ENCODE data around the gene ENOX1. TPM values are rescaled to one million over a fixed set of nuclear protein-coding genes. Genes with fewer than 3 reads are reported as not detected.

Gene ENOX1
- polyA plus RNA-seq, 2 of the 4 experiments (the other 2 are of a cell fraction): 0.28 to 0.41 TPM

DNA sequence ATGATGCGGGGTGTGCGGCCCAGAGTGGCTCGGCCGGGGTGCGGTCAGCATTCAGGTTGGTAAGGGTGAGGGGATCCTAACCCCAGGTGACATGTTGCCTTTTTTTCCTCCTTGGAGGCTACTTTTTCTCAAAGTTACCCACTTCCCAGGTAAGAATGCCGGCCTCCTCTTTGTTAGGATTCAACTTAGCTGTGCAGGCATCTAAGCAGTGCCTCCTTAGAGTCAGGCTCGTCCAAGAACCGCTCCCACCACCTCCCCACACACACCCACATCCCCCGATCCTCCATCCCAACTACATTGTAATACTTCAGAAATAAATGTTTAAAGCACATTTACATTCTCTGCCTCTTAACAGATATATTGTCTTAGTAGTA lies 733 bp upstream of the ENOX1 start:
- POLR2A ChIA-PET: no interaction called here
- H3K4me1 ChIP-seq: peaks cover 9% of the 10 kb centered on the region
- TF ChIP-seq NPAS2 (CRISPR knock-in tag; IDR thresholded peaks at IDR 0.05; ENCODE audit: borderline replicate concordance) (no peak), RFX5 (IDR thresholded peaks at IDR 0.05) (no peak), HOXA7 (CRISPR knock-in tag; IDR thresholded peaks at IDR 0.05) (no peak), HOXB5 (CRISPR knock-in tag; IDR thresholded peaks at IDR 0.05) (no peak), FOSB (CRISPR knock-in tag; IDR thresholded peaks at IDR 0.05) (no peak), TP53 (CRISPR knock-in tag; IDR thresholded peaks at IDR 0.05) (no peak)
- TF ChIP-seq, protein P1, sequence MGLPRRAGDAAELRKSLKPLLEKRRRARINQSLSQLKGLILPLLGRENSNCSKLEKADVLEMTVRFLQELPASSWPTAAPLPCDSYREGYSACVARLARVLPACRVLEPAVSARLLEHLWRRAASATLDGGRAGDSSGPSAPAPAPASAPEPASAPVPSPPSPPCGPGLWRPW (IDR thresholded peaks at IDR 0.05): no peak
- TF ChIP-seq, protein P2, sequence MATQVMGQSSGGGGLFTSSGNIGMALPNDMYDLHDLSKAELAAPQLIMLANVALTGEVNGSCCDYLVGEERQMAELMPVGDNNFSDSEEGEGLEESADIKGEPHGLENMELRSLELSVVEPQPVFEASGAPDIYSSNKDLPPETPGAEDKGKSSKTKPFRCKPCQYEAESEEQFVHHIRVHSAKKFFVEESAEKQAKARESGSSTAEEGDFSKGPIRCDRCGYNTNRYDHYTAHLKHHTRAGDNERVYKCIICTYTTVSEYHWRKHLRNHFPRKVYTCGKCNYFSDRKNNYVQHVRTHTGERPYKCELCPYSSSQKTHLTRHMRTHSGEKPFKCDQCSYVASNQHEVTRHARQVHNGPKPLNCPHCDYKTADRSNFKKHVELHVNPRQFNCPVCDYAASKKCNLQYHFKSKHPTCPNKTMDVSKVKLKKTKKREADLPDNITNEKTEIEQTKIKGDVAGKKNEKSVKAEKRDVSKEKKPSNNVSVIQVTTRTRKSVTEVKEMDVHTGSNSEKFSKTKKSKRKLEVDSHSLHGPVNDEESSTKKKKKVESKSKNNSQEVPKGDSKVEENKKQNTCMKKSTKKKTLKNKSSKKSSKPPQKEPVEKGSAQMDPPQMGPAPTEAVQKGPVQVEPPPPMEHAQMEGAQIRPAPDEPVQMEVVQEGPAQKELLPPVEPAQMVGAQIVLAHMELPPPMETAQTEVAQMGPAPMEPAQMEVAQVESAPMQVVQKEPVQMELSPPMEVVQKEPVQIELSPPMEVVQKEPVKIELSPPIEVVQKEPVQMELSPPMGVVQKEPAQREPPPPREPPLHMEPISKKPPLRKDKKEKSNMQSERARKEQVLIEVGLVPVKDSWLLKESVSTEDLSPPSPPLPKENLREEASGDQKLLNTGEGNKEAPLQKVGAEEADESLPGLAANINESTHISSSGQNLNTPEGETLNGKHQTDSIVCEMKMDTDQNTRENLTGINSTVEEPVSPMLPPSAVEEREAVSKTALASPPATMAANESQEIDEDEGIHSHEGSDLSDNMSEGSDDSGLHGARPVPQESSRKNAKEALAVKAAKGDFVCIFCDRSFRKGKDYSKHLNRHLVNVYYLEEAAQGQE (IDR thresholded peaks at IDR 0.05): no peak
- peak overlapping the region; percentile 60 for H3K4me3 ChIP-seq
- 41% methylated on average over 7 of the region's 9 CpGs for WGBS (ENCODE audit: missing lambda C conversion rate)
- FAIRE-seq (no peak), ATAC-seq (no peak), DNase-seq (ENCODE audit: low read depth in 1 of 2, low spot score in 1 of 2) (no peak)
- H3K27ac ChIP-seq: peak overlapping the region; percentile 63 to 89; a peak in 5 of 6 replicates
- H3K4me2 ChIP-seq: peak overlapping the region; percentile 99
- no peaks in the 10 kb centered on the region for H3K9me3 ChIP-seq
- CTCF ChIA-PET: interaction anchor here (0.6 to 4.3 kb wide), 9 partner anchors 16 to 708 kb away, joined by 3 to 21 read pairs (median 4); no protein-coding TSS in a partner anchor

DNA sequence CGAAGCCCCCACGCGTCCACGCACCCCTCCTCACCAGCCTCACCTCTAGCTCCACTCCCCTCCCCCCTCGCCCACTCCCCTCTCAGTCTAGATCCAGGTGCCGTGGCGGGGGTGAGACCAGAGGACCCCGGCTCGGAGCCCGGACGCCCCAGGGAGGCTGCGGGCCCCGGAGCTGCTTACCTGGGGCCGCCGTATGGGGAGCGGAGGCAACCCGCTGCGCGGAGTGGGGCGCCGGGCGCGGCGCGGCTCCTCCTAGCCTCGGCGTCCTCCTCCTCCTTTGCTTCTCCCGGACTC lies 353 bp downstream of the ENOX1 start:
- H3K9me3 ChIP-seq: no peaks in the 10 kb centered on the region
- FAIRE-seq (no peak), DNase-seq (ENCODE audit: low read depth in 1 of 2, low spot score in 1 of 2) (no peak), ATAC-seq (no peak)
- TF ChIP-seq ZC3H11A (IDR thresholded peaks at IDR 0.05): no peak
- no peak for TF ChIP-seq HOXB13 (CRISPR knock-in tag; IDR thresholded peaks at IDR 0.05; ENCODE audit: low read depth)
- ChIA-PET CTCF (interaction anchor here (0.7 to 4.3 kb wide), 7 partner anchors 9 to 701 kb away, joined by 3 to 21 read pairs (median 5); no protein-coding TSS in a partner anchor), POLR2A (no interaction called here)
- peak overlapping the region; percentile 63 to 89; a peak in 5 of 6 replicates for H3K27ac ChIP-seq
- H3K4me2 ChIP-seq: peak overlapping the region; percentile 99
- no CpG with 5 or more reads among the region's 28 CpGs for WGBS (ENCODE audit: missing lambda C conversion rate)
- peaks cover 9% of the 10 kb centered on the region for H3K4me1 ChIP-seq
- peak overlapping the region; percentile 60 for H3K4me3 ChIP-seq

DNA sequence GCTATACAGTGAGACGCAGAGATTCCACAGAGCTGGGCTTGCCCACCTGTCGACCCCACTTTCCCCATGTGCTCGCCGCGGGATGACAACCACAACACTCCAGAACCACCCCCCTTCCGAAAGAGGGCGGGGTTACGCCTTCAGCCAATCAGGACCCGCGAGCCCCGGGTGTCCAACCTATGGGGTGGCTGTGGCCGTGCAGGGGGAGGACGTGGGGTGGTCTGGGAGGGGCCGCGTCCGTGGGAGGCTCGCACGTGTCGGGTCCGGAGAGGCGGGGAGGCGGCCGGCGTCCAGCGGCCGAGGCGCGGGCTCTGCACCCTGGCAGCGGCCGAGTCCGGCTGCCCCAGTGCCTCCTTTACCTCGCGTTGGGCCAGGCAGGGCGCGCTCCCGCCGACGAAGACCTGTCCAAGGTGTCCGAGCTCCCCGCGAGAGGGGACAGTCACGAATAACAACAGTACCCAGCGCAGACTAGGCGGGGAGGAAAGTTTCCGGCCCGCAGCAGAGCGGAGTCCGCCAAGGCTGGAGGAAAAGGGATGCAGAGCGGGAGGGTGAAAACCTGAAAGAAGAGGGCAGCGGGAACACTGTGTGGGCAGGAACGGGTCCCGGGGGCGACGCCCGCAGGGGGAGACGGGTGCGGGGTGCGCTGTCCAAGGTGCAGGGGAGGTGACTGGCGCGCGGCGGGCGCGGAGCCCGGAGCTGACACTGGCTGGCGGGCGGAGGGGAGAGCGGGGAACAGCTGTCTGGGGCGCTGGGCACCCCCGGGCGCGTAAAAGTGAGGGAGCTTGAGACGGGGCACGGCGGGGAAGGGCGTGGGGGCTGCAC lies 911 bp downstream of the ENOX1 start:
- peak overlapping the region; percentile 63 to 89; a peak in 4 of 6 replicates for H3K27ac ChIP-seq
- WGBS (ENCODE audit: missing lambda C conversion rate): 2% methylated on average over 20 of the region's 76 CpGs
- H3K4me3 ChIP-seq: peak overlapping the region; percentile 60
- peak; percentile 80 for ATAC-seq
- no peak for FAIRE-seq
- ChIA-PET CTCF (interaction anchor here (0.7 to 4.3 kb wide), 6 partner anchors 8 to 701 kb away, joined by 3 to 21 read pairs (median 5); no protein-coding TSS in a partner anchor), POLR2A (no interaction called here)
- peaks cover 9% of the 10 kb centered on the region for H3K4me1 ChIP-seq
- TF ChIP-seq MYC (IDR thresholded peaks at IDR 0.05; ENCODE audit: borderline replicate concordance, low read length): no peak
- no peak for TF ChIP-seq FOSB (CRISPR knock-in tag; IDR thresholded peaks at IDR 0.05)
- no peak for TF ChIP-seq JUN (IDR thresholded peaks at IDR 0.05)
- TF ChIP-seq FOSL2 (IDR thresholded peaks at IDR 0.05): no peak
- no peak for TF ChIP-seq FOSL2 (CRISPR knock-in tag; IDR thresholded peaks at IDR 0.05)
- TF ChIP-seq, protein P3, sequence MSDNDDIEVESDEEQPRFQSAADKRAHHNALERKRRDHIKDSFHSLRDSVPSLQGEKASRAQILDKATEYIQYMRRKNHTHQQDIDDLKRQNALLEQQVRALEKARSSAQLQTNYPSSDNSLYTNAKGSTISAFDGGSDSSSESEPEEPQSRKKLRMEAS (IDR thresholded peaks at IDR 0.05): peak; percentile 80
- TF ChIP-seq ZNF302 (CRISPR knock-in tag; IDR thresholded peaks at IDR 0.05): no peak
- no peak for TF ChIP-seq RARB (CRISPR knock-in tag; IDR thresholded peaks at IDR 0.05)
- TF ChIP-seq, protein P4, sequence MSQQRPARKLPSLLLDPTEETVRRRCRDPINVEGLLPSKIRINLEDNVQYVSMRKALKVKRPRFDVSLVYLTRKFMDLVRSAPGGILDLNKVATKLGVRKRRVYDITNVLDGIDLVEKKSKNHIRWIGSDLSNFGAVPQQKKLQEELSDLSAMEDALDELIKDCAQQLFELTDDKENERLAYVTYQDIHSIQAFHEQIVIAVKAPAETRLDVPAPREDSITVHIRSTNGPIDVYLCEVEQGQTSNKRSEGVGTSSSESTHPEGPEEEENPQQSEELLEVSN (IDR thresholded peaks at IDR 0.05; ENCODE audit: borderline replicate concordance, low read depth): peak; percentile 90
- TF ChIP-seq, protein P2 (IDR thresholded peaks at IDR 0.05): peak; percentile 44; the same call in 1 of the 2 replicates
- TF ChIP-seq HOXA7 (CRISPR knock-in tag; IDR thresholded peaks at IDR 0.05): no peak
- TF ChIP-seq NPAS2 (CRISPR knock-in tag; IDR thresholded peaks at IDR 0.05; ENCODE audit: borderline replicate concordance): no peak
- no peak for TF ChIP-seq CEBPB (IDR thresholded peaks at IDR 0.05)
- peak; percentile 52 to 64 for DNase-seq (ENCODE audit: low read depth in 1 of 2, low spot score in 1 of 2)
- H3K9me3 ChIP-seq: no peaks in the 10 kb centered on the region
- H3K4me2 ChIP-seq: peak overlapping the region; percentile 99
